Right hindlimb (tissue), 1 donor: ENCODE measurements around the gene DCST2.

Experiments
- DNase-seq: peaks from one replicate; pipeline ENCODE4 v3.0.0-alpha.2; 2018

The DCST2 gene

DNA sequence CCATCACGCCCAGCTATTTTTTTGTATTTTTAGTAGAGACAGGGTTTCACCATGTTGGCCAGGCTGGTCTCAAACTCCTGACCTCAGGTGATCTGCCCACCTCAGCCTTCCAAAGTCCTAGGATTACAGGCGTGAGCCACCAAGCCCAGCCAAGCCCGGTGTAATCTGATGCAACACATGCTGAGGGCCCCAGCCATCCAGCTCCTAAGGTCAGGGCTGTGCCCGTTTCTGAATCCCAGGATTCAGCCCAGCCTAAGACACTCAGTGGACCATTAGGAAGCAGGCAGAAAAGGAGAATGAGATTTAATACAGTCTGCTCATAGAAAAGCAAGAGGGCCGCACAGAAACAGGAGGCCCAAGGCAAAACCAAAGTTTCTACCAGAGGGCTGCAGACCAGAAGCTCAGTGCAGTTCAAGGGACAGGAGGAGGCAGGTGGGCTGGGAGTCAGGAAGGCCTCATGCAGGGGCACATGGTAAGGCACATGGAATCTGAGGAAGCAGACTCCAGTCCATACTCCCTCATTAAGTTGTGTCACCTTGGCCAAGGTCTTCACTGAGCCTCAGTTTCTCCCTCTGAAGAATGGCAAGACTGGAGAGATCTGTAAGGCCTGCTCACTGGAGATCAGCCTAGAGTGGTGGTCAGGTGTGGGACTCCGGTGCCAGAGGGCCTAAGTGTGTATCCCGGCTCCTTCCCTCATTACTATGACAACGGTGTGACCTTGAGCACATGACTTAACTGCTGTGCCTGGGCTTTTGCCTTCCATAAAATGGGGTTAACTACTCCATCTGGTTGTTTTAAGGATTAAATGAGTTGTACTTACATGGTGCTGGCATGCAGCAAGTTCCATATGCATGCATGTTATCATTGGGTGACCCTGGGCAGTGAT, 15.1 kb upstream of the DCST2 start:
- DNase-seq = no peak

DNA sequence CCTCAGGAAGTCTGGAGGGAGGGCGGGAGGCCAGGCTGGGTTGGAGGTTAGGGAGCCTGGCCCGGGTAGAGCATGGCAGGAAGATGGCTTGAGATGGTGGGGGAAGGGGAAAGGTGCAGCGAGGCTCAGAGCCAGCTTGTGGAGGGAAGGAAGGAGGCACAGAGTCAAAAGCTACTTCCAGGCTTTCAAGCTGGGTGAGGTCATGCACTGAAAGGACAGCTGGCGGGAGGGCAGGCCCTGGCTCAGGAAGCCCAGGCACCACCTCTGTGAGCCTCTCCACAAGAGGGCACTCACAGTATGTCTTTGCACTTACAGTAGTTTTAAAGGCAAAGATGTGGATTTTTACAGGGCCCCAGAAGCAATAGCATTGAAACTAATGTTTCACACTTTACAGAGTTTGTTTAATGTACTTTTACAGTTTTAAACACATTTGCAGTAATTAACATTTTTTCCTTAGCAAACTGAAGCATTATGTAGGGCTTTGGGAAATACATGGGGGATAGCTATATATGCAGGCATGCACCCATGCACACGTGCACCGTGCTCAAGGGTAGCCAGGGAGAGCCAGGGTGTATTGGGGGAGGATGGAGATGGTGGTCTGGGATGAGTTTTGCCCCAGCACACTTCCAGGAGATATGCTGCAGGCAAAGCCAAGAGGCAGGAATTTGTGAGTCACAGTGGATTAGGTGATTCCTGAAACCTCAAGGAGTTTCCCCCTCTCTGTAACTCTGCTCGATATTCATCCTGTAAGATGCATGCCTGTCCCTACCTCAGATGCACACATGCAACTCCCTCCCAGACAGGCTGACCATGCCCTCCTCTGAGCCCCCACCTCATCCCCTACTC, 11.5 kb upstream of the DCST2 start:
- DNase-seq = peak; percentile 76

DNA sequence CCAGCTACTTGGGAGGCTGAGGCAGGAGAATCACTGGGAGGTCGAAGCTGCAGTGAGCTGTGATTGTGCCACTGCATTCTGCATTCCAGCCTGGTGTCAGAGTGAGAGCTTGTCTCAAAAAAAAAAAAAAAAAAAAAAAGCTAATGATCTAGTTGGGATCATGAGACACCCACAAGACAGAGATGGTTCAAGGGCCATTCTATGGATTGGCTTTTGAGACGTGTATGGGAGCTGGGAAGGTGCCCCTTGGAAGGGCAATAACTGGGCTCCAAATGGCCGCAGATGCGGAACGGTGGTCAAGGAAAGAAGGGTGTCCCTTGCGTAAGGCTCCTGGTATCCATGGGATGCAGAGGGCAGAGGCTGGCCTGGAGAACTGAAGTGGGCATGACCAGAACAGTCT, 10.8 kb upstream of the DCST2 start:
- no peak for DNase-seq

DNA sequence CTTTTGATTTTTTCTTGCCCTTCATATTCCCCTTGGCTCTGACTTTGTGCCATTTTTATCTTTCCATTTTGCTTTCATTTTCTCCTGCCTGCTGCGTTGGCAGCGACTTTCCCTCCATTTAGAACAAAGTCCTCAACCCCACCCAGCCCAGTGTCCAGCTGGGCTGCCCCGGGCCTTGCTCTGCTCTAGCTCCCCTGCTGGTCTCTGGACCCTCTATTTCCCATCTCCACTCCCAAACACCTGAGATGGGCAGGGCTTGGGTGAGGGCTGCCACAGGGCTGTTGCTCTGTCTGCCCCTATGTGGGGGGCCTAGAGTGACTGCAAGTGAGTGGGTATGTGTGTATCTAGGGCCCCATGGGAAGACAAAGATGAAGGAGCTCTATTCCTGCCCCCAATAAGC, 10.2 kb upstream of the DCST2 start:
- no peak for DNase-seq

DNA sequence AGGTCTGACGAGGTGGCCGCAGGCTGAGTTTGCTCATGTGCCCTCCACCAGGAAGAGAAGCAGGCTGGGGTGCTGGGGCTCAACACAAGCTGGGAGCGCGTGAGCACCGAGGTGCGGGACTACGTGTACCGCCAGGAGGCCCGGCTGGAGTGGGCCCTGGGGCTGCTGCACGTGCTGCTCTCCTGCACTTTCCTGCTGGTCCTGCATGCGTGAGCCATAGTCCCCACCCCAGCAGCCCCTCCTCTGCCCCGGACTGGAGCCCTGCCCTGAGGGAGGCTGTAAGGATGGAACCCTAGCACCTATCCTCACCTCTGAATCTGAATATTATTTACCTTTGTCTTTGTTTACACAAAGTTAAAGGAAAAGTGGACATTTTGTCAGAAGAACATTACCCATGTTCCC, 9.7 kb upstream of the DCST2 start:
- DNase-seq = no peak

DNA sequence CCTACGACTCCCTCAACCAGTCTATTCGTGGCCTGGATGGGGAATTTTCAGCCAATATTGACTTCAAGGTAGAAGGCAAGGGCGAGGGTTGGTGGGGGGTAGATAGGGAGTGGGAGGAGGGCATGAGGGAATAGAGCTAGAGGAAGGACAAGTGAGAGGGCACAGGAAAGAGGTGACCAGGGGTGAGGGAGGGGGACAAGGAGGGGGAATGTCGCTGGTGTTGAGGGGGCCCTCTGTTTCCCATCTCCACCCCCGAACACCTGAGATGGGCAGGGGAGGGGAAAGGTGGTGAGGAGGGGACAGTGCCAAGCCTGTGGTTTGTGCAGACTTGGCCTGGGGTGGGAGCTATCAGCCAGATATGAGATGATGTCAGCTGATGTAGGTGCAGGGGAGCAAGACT, 9.2 kb upstream of the DCST2 start:
- DNase-seq = no peak

DNA sequence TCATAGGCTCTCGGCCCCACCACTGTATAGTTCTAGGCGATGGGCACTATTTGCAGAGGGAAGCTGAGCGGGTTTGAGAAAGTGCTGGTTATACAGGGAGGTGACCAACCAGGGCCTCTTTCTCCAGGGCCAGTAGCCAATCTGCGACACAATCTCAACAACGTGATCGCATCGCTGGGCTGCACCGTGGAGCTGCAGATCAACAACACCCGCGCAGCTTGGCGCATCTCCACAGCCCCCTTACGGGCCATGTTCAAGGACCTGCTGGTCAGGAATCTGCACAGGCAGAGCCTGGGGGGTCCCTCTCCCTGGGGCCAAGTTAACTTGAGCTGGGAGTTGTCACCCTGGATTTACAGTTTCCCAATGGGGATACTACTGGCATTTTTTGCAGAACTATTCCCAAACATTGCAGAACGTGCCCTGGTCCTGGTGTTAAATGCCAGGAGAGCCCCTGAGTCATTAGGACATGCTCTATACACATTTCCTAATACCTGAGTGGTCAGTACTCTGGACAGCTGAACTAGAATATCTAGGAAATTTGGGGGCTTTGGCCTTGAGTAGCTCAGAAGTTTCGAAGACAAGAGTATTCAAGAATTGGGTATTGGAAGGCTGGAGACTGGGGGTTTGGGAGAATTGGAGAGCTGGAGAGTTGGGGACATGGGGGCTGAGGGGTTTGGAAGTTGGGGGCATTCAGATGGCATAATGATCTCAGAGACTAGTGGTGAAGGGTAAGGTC, 6.9 kb upstream of the DCST2 start:
- no peak for DNase-seq

DNA sequence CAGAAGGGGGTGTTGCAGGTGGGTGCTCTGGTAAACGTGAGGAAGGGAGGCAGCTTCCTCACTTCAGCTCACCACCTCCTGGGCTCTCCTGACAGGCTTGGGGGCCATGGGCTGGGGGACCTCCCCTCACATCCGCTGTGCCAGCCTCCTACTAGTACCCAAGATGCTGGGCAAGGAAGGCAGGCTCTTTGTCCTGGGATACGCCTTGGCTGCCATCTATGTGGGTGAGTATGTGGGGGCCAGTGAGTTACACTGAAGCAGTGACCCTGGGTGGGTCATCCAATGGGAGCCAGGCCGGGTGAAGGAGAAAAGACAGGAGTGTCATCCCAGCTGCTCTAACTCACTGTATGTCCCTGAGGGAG, 5.7 kb upstream of the DCST2 start:
- no peak for DNase-seq

DNA sequence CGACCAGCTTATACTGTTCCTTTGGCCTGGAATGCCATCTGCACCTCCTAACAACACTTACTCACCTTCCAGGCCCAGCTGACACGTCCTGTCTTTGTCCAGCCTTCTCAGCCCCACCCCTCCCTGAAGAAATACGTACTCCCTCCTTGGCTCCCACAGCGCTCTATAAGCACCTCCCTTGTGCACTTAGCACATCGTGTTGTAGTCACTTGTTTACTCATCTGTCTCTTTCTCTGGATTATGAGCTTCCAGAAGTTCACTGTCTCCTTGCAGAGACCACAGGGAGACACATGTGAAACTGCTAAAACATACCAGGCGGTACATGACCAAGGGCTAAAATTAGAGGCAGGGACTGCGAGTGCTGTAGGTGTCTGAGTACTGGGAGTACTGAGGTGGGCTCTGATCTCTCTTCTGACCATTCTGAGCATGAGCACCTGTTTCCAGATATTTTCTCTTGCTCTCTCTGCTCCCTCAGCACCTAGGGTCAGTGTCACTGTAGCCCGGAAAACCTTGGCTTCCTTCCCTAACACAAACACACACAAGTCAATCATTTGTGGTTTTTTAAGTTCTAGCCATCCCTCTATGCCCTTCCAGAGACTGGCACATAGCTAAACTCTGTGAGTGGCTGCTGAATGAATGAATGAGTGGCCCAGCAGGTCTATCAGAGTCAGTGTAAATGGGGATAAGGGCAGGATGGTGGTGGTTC, 5.2 kb upstream of the DCST2 start:
- no peak for DNase-seq

DNA sequence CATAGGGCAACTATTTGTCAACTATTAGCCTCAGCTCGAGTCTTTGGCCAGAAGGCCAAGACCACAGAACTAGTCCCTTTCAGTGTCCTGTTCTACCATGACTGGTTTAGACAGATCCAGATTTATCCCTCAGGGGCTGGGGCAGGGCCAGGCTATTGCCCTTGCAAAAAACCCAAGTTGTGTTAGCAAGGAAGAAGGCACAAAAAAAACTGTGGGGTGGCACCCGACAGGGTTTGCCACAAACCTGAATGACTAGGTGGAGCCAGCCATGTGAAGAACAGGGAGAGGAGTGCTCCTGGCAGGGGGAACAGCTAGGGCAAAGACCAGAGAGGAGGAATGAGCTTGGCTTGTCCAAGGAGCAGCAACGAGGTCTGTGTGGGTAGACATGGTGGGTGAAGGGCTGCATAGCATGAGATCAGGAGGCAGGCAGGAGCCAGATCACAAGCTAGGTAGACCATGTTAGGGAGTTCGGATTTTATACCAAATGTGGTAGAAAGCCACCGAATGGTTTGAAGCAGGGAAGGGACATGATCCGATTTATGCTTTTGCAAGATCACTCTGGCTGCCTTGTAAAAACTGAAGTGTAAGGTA, 4.4 kb upstream of the DCST2 start:
- no peak for DNase-seq

DNA sequence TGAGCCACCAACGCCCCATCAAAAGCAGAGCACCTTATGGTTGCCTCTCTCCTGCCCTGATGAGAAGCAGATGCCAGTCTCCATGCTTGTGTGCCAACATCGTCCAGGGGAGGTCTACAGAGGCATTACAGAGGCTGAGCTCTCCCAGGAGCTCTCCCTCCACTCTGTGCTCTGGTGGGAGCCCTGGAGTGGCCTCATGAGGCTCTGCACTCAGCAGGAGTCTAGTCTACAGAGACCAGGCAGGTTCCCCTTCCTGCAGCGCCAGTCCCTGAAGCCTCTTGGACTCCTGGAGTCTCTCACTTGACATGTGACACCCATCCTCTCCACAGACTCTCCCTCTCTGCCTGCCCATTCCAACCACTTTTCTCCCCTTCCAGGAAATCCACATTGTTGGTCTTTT, 3.5 kb upstream of the DCST2 start:
- DNase-seq = no peak

DNA sequence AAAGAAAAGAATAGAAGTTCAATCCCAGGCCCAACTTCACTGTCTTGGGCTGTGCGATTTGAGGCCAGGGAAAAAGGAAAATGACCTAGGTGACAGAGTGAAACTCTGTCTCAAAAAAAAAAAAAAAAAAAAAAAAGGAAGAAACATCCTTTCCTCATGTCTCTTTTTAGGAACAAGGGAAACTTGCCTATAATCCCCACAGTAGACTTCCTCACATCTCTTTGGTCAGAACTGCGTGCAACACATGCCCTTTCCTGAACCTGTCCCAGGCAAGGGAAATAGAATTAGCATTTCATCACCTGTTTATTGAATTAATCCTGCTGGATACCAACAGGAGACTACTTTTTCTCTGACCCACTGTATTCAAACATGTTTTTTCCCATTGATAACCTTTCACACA, 2.4 kb upstream of the DCST2 start:
- DNase-seq = no peak

DNA sequence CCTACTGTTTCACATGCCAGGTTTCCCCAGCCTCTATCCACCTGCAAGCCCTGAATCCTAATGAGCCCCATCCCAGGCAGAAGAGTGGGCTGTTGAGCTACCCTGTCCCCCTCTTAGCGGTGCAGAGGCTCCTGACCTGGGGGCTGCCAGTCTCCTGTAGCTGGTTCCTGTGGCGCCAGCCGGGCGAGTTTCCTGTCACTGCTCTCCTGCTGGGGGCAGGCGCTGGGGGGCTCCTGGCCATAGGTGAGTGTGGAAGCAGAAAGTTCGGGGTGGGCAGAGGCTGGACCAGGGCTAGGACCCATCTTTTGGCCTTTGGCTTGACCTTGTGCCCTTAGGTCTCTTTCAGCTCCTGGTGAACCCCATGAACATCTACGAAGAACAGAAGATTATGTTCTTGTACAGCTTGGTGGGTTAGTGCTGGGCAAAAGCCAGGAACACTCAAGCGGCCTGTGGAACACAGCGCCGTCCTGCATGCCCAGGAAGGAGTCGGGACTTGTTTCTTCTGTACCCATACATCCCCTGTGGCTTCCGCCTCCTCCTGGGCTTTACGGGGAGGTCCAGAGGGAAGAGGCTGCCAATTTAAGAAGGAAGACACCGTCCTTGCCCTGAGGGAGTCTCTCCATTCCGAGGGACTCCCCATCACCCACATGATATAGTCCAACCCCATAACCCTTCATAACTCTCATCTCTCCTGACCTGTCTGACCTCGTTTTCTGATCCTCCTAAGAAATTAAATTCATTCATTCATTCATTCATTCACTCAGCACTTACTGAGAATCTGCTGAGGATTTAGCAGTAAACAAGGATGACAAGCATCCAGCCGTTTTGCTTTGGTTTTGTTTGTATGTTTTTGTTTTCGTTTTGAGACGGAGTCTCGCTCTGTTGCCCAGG, 982 bp upstream of the DCST2 start:
- DNase-seq = no peak

DNA sequence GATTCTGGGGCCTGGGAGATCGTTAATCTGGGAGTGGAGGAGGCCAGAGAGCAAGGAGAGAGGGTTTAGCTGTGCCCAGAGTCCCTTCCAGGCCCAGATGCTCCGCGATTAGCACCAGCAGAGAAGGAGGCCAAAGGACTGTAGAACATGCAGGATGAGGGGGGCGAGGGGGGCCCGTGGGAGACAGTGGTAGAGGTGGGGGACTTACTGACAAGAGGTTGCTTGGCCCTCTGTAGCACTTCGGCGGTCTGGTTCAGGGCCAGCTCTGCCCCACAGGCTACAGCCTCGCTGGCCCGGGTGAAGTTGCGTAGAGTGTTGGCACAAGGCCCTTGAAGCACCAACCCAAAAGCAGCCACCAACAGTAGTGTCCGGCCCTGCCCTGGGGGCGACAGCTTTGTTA, 695 bp downstream of the DCST2 start:
- DNase-seq = no peak

DNA sequence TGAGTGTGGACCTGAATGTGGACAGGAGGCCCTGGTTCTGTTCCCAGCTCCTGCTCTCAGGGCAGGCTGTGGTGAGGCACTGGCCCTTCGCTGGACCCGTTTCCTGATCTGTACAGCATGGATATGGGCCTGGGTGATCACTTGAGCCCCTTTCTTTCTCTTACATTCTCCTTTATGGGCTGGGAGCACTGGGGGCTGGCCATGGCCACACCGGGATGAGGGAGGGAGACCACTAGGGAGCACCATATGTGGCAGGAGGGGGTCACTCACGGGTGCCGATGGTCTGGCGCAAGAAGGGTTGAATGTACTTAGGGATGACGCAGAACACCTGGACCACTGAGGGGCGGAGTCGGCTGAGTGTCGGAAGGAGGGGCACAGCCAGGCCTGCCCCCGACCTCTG, 2.7 kb downstream of the DCST2 start:
- no peak for DNase-seq

DNA sequence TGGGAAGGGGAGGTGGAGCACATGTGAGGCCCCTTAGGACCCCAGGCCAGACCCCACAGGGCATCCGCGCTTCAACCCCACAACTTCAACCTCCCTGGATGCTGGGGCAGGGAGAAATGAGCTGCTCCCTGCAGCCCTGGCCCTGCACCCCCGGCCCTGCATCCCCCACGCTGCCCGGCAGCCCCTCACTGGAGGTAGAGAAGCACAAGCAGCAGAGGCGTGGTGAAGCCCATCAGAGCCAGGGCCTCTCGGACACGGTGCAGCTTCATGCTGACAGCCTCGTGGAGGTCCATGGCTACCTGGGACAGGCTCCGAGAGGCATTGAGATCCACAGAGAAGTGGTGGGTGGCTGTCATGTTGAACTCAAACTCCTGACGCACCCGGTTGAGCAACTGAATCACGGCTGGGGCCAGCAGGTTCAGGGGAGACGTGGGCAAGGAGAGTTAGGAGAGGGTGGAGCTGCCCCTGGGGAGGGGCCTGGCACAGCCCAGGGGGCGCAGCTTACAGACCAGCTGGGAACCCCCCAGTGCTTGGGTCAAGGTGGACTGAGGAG, 3.3 kb downstream of the DCST2 start:
- DNase-seq = no peak

DNA sequence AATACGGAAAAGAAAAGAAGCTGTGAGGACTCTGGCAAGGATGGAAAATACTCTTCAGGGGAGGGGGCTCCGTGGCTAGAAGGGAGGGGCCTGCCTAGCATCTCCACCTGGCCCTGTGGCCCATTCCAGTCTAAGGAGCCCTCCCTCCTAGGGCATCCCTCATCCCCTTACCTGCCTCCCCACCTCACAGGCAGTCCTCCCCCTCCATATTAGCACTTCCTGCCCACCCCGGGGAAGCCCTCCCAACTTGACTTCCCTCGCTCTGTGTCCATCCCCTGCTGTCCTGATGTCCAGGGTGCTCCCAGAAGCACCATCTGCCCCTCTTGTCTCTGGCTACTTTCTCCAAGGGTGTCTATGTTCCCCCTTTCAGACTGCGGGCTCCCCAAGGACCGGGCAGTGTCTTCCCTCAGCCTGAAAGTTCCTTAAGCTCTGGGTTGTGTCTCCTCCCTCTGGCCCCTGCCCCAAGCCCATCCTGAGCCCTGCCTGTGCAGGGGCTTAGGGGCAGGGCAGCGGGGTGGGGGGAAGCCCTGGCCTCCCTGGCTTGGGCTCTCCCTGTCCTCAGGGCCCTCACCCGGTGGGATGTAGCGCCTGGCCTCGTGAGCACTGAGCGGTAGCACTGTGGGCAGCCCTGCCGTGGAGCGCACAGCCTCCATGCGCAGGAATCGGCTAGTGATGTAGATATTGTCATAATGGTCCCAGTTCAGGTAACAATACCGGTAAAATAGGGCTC, 3.9 kb downstream of the DCST2 start:
- DNase-seq = no peak

DNA sequence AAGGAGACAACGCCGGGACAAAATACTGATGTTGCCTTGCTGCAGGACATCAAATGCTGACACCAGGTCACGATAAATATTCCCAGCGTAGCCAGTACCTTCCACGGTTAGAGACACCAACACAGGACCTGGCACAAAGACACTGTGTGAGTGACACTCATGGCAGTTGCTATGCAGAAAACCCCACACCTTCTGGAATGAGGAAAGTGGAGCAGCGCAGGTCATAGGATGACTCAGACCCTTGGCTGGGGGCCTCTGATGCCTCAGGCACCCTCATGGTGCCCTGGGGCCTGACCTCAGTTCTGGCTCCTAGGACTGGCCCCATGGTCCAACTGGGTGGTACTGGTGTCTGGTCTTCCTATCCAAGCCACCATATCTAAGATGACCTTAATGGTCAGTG, 7.0 kb downstream of the DCST2 start:
- DNase-seq = no peak

DNA sequence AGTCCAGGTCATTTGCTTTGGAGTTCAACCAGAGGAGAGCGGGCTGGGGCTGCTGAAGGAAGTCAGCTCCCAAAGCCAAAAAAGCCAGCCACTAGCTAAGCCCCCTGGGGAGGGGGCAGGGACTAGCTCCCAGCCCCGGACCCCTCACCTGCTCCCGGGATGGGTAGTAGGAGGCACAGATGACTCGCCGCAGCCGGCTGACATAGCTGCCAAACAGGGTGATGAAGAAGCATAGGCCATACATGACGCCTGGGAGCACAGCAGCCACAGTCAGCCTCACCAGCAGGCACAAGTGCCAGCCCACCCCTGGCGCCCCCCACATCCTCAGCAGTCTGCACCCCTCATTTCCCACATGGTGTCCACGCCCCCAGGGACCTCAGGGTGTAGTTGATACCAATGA, 7.4 kb downstream of the DCST2 start:
- no peak for DNase-seq

DNA sequence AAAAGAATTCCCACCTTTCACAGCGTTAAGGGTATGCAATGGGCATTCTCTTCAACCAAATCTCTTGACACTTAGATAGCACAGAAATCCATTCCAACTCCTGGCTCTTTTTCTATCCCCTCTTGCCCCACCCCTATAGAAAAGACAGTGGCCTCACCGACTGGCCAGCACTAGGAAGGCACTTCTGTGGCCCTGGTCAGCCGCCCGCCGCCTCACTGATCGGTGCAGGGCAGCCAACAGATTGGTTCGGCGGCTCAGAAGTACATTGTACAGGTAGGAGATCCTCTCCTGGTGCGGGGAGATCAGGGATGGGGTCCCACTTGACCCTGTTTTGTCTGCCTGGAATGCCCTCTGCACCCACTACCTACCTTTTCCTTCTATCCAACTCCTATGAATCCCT, 9.3 kb downstream of the DCST2 start:
- DNase-seq = no peak
